Dendritic cell treated with granulocyte-macrophage colony-stimulating factor and Interleukin-4, amounts not matched to agents 40 ng/mL and 50 ng/mL, for 4 days (primary cell): ENCODE data around the gene LRRC32.
A peak's percentile ranks its signal among the peaks of the same experiment; 100 is the strongest.

Experiments used
- H3K27ac Mint-ChIP-seq: one replicate; pipeline ENCODE4 v1.8.0; 2022; ENCODE audit warnings: mild to moderate bottlenecking, mixed read lengths
- H3K27me3 Mint-ChIP-seq: one replicate; pipeline ENCODE4 v1.8.0; 2022; ENCODE audit warnings: mild to moderate bottlenecking, mixed read lengths
- H3K36me3 Mint-ChIP-seq: one replicate; pipeline ENCODE4 v1.8.0; 2022; ENCODE audit warnings: low read depth, mixed read lengths
- H3K4me1 Mint-ChIP-seq: one replicate; pipeline ENCODE4 v1.8.0; 2022; ENCODE audit warnings: low read depth, mixed read lengths
- H3K4me3 Mint-ChIP-seq: one replicate; pipeline ENCODE4 v1.8.0; 2022; ENCODE audit warnings: mild to moderate bottlenecking, moderate library complexity, mixed read lengths
- H3K9me3 Mint-ChIP-seq: one replicate; pipeline ENCODE4 v1.8.0; 2022; ENCODE audit warnings: mixed read lengths
- intact Hi-C: fragments of 100-400 bp; cut with micrococcal nuclease; formaldehyde crosslinking; loops from one replicate; pipeline ENCODE4 v1.15.0; 2022

Gene LRRC32

GRCh38 chr11:76634886-76635285, 35.7 kb downstream of the LRRC32 start:
- Mint-ChIP-seq H3K27me3 (peaks cover 26% of the 10 kb centered on the region), H3K9me3 (no peaks in the 10 kb centered on the region), H3K4me1 (peaks cover 64% of the 10 kb centered on the region), H3K27ac (peak overlapping the region; percentile 73), H3K36me3 (no peaks in the 10 kb centered on the region), H3K4me3 (no peak overlapping the region)
- intact Hi-C loops = loop anchor here (5.0 kb wide), 1 partner anchor 48 kb away; no protein-coding TSS in a partner anchor

- intact Hi-C loops = loop anchor here (5.0 kb wide), 1 partner anchor 45 kb away; no protein-coding TSS in a partner anchor
- H3K27ac Mint-ChIP-seq = no peak overlapping the region
- H3K36me3 Mint-ChIP-seq = no peaks in the 10 kb centered on the region
- H3K4me3 Mint-ChIP-seq = no peak overlapping the region
- no peaks in the 10 kb centered on the region for H3K9me3 Mint-ChIP-seq
- peaks cover 14% of the 10 kb centered on the region for H3K27me3 Mint-ChIP-seq
- H3K4me1 Mint-ChIP-seq = peaks cover 70% of the 10 kb centered on the region
Measured at GRCh38 chr11:76632492-76632891, 38.1 kb downstream of the LRRC32 start.

- Mint-ChIP-seq H3K36me3 (no peaks in the 10 kb centered on the region), H3K4me1 (peaks cover 70% of the 10 kb centered on the region), H3K4me3 (no peak overlapping the region), H3K9me3 (no peaks in the 10 kb centered on the region), H3K27me3 (peaks cover 13% of the 10 kb centered on the region), H3K27ac (peak overlapping the region; percentile 98)
- intact Hi-C loops = loop anchor here (2.0 to 5.0 kb wide), 2 partner anchors 39 to 44 kb away; partner anchors contain the start of gene LRRC32
Measured at GRCh38 chr11:76631566-76632308, 38.8 kb downstream of the LRRC32 start.

GRCh38 chr11:76630600-76631281, 39.8 kb downstream of the LRRC32 start:
- peaks cover 4% of the 10 kb centered on the region for H3K9me3 Mint-ChIP-seq
- peaks cover 62% of the 10 kb centered on the region for H3K4me1 Mint-ChIP-seq
- peaks cover 2% of the 10 kb centered on the region for H3K36me3 Mint-ChIP-seq
- peaks cover 11% of the 10 kb centered on the region for H3K27me3 Mint-ChIP-seq
- intact Hi-C loops = loop anchor here (2.0 to 5.0 kb wide), 2 partner anchors 40 to 43 kb away; partner anchors contain the start of gene LRRC32
- H3K4me3 Mint-ChIP-seq = no peak overlapping the region
- peak overlapping the region; percentile 98 for H3K27ac Mint-ChIP-seq

GRCh38 chr11:76629853-76630599, 40.5 kb downstream of the LRRC32 start:
- intact Hi-C loops = loop anchor here (2.0 to 5.0 kb wide), 2 partner anchors 41 to 43 kb away; partner anchors contain the start of gene LRRC32
- peaks cover 12% of the 10 kb centered on the region for H3K27me3 Mint-ChIP-seq
- peaks cover 8% of the 10 kb centered on the region for H3K36me3 Mint-ChIP-seq
- peak overlapping the region; percentile 98 for H3K27ac Mint-ChIP-seq
- peak overlapping the region; percentile 66 for H3K4me3 Mint-ChIP-seq
- peaks cover 54% of the 10 kb centered on the region for H3K4me1 Mint-ChIP-seq
- peaks cover 11% of the 10 kb centered on the region for H3K9me3 Mint-ChIP-seq

- intact Hi-C loops = no loop called here
- Mint-ChIP-seq H3K9me3 (peaks cover 11% of the 10 kb centered on the region), H3K4me3 (peak overlapping the region; percentile 66), H3K27me3 (peaks cover 14% of the 10 kb centered on the region), H3K4me1 (peaks cover 54% of the 10 kb centered on the region), H3K36me3 (peaks cover 8% of the 10 kb centered on the region), H3K27ac (peak overlapping the region; percentile 98)
Measured at GRCh38 chr11:76629116-76629852, 41.3 kb downstream of the LRRC32 start.

- no peak overlapping the region for H3K4me3 Mint-ChIP-seq
- peaks cover 62% of the 10 kb centered on the region for H3K4me1 Mint-ChIP-seq
- H3K36me3 Mint-ChIP-seq = peaks cover 8% of the 10 kb centered on the region
- intact Hi-C loops = no loop called here
- peaks cover 20% of the 10 kb centered on the region for H3K27me3 Mint-ChIP-seq
- peaks cover 11% of the 10 kb centered on the region for H3K9me3 Mint-ChIP-seq
- H3K27ac Mint-ChIP-seq = peak overlapping the region; percentile 98
Measured at GRCh38 chr11:76628408-76628947, 42.1 kb downstream of the LRRC32 start.

- H3K27me3 Mint-ChIP-seq = peaks cover 28% of the 10 kb centered on the region
- intact Hi-C loops = no loop called here
- peak overlapping the region; percentile 81 for H3K27ac Mint-ChIP-seq
- H3K4me3 Mint-ChIP-seq = no peak overlapping the region
- H3K36me3 Mint-ChIP-seq = peaks cover 8% of the 10 kb centered on the region
- H3K4me1 Mint-ChIP-seq = peaks cover 68% of the 10 kb centered on the region
- peaks cover 11% of the 10 kb centered on the region for H3K9me3 Mint-ChIP-seq
Measured at GRCh38 chr11:76627606-76628005, 42.9 kb downstream of the LRRC32 start.

- Mint-ChIP-seq H3K27me3 (peaks cover 32% of the 10 kb centered on the region), H3K4me3 (no peak overlapping the region), H3K9me3 (peaks cover 11% of the 10 kb centered on the region), H3K36me3 (peaks cover 8% of the 10 kb centered on the region), H3K27ac (peak overlapping the region; percentile 81), H3K4me1 (peaks cover 65% of the 10 kb centered on the region)
- intact Hi-C loops = no loop called here
Measured at GRCh38 chr11:76626921-76627401, 43.6 kb downstream of the LRRC32 start.

GRCh38 chr11:76626266-76626665, 44.3 kb downstream of the LRRC32 start:
- H3K4me1 Mint-ChIP-seq = peaks cover 69% of the 10 kb centered on the region
- peaks cover 38% of the 10 kb centered on the region for H3K27me3 Mint-ChIP-seq
- H3K4me3 Mint-ChIP-seq = no peak overlapping the region
- intact Hi-C loops = no loop called here
- peak overlapping the region; percentile 81 for H3K27ac Mint-ChIP-seq
- peaks cover 11% of the 10 kb centered on the region for H3K9me3 Mint-ChIP-seq
- H3K36me3 Mint-ChIP-seq = peaks cover 8% of the 10 kb centered on the region

GRCh38 chr11:76625472-76626186, 44.9 kb downstream of the LRRC32 start:
- Mint-ChIP-seq H3K27ac (peak overlapping the region; percentile 44), H3K27me3 (peaks cover 43% of the 10 kb centered on the region), H3K36me3 (peaks cover 8% of the 10 kb centered on the region), H3K4me3 (no peak overlapping the region), H3K9me3 (peaks cover 11% of the 10 kb centered on the region), H3K4me1 (peaks cover 69% of the 10 kb centered on the region)
- intact Hi-C loops = no loop called here

- intact Hi-C loops = no loop called here
- Mint-ChIP-seq H3K9me3 (peaks cover 11% of the 10 kb centered on the region), H3K4me1 (peaks cover 61% of the 10 kb centered on the region), H3K27me3 (peaks cover 44% of the 10 kb centered on the region), H3K27ac (peak overlapping the region; percentile 73), H3K4me3 (no peak overlapping the region), H3K36me3 (peaks cover 8% of the 10 kb centered on the region)
Measured at GRCh38 chr11:76624500-76625379, 45.8 kb downstream of the LRRC32 start.
